Hepatocyte (in vitro differentiated cells): ENCODE data around the gene PCDHA7.

ENCODE experiments used
- EZH2 ChIP-seq: fragments of 200-600 bp; sonication (generic); IDR thresholded peaks from 2 replicates; pipeline ENCODE4 v1.6.1; 2016; ENCODE audit warnings: antibody characterized with exemption, mild to moderate bottlenecking, borderline replicate concordance
- TF ChIP-seq, protein P1 (sequence below): fragments of 200-600 bp; sonication (generic); IDR thresholded peaks from 2 replicates; pipeline ENCODE4 v1.5.1; 2016; ENCODE audit warnings: antibody characterized with exemption, mild to moderate bottlenecking; ENCODE audit not compliant: poor library complexity

DNA sequence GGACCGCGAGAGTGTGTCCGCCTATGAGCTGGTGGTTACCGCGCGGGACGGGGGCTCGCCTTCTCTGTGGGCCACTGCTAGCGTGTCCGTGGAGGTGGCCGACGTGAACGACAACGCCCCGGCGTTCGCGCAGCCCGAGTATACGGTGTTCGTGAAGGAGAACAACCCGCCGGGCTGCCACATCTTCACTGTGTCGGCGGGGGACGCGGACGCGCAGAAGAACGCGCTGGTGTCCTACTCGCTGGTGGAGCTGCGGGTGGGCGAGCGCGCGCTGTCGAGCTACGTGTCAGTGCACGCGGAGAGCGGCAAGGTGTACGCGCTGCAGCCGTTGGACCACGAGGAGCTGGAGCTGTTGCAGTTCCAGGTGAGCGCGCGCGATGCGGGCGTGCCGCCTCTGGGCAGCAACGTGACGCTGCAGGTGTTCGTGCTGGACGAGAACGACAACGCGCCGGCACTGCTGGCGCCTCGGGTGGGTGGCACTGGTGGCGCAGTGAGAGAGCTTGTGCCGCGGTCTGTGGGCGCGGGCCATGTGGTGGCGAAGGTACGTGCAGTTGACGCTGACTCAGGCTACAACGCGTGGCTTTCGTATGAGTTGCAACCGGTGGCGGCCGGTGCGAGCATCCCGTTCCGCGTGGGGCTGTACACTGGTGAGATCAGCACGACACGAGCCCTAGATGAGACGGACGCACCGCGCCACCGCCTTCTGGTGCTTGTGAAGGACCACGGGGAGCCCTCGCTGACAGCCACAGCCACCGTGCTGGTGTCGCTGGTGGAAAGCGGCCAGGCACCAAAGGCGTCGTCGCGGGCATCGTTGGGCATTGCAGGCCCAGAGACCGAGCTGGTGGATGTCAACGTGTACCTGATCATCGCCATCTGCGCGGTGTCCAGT lies 1.8 kb downstream of the PCDHA7 start:
- TF ChIP-seq, protein P1, sequence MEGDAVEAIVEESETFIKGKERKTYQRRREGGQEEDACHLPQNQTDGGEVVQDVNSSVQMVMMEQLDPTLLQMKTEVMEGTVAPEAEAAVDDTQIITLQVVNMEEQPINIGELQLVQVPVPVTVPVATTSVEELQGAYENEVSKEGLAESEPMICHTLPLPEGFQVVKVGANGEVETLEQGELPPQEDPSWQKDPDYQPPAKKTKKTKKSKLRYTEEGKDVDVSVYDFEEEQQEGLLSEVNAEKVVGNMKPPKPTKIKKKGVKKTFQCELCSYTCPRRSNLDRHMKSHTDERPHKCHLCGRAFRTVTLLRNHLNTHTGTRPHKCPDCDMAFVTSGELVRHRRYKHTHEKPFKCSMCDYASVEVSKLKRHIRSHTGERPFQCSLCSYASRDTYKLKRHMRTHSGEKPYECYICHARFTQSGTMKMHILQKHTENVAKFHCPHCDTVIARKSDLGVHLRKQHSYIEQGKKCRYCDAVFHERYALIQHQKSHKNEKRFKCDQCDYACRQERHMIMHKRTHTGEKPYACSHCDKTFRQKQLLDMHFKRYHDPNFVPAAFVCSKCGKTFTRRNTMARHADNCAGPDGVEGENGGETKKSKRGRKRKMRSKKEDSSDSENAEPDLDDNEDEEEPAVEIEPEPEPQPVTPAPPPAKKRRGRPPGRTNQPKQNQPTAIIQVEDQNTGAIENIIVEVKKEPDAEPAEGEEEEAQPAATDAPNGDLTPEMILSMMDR: no peak
- no peak for TF ChIP-seq EZH2
